Spinal cord (tissue), 10 donors: ENCODE results near the gene ABCA13. TPM values are rescaled to one million over a fixed set of nuclear protein-coding genes. Genes with fewer than 3 reads are reported as not detected.
"Not testable (repeated sequence)": the region's sequence is repeated elsewhere in the genome, so short reads cannot be mapped to it uniquely, and the experiment has no call there.

Source experiments
- DNase-seq, 6 donors: peaks; one replicate each; pipeline versions ENCODE4 v3.0.0 to v3.0.0-alpha.2; 2013 to 2015; ENCODE audit warnings: low spot score in 6 of 6, low read depth in 4 of 6
- H3K27ac ChIP-seq: one replicate; pipeline ENCODE4 v1.5.1; 2013; ENCODE audit warnings: low read depth, low read length, control low read depth
- H3K27me3 ChIP-seq: one replicate; pipeline ENCODE4 v1.6.1; 2013; ENCODE audit warnings: low read length; ENCODE audit not compliant: control insufficient read depth, insufficient read depth
- H3K36me3 ChIP-seq: one replicate; pipeline ENCODE4 v1.6.1; 2013; ENCODE audit warnings: low read length; ENCODE audit not compliant: control insufficient read depth, insufficient read depth
- H3K4me1 ChIP-seq: one replicate; pipeline ENCODE4 v1.6.1; 2013; ENCODE audit warnings: low read length; ENCODE audit not compliant: control insufficient read depth, insufficient read depth
- H3K4me3 ChIP-seq: one replicate; pipeline ENCODE4 v1.5.1; 2013; ENCODE audit warnings: low read depth, low read length, control low read depth
- H3K9me3 ChIP-seq: one replicate; pipeline ENCODE4 v1.6.1; 2013; ENCODE audit warnings: low read length; ENCODE audit not compliant: control insufficient read depth, insufficient read depth
- WGBS: methylation state at CpG from one replicate; pipeline ENCODE4 v1.1.5; 2013; ENCODE audit warnings: missing lambda C conversion rate; ENCODE audit not compliant: insufficient coverage; 5-methylcytosine and 5-hydroxymethylcytosine counted together
- polyA plus RNA-seq, 2 donors: library from polyadenylated mRNA; unstranded; fragments of 120-200 nt; gene quantifications; one replicate each; pipeline ENCODE4 v1.2.1, GENCODE V29; 2013; ENCODE audit not compliant: insufficient read length in 2 of 2
- total RNA-seq, 2 donors: library from RNA; depleted of rRNA in 1 of 2; stranded (reverse); fragments of 120-200 nt in 1 of 2; fragments of >200 nt in 1 of 2; gene quantifications; one replicate each; pipeline versions ENCODE4 v1.2.3 to v1.2.4, GENCODE V29; 2013 to 2014
- donor health status: healthy.

ABCA13 gene
- total and polyA plus RNA-seq, 4 donors, result 0.33 to 5.8 (median 0.72) TPM

- Histone ChIP-seq H3K4me3 (no peak overlapping the region), H3K36me3 (no peaks in the 10 kb centered on the region), H3K27ac (no peak overlapping the region), H3K4me1 (no peaks in the 10 kb centered on the region), H3K9me3 (peaks cover 2% of the 10 kb centered on the region), H3K27me3 (no peaks in the 10 kb centered on the region)
- DNase-seq, result no peak
- WGBS, result 73% methylated on average over 4 of the region's 4 CpGs
Observed at GRCh38 chr7:48147078-48147591, 24.1 kb upstream of the ABCA13 start.

GRCh38 chr7:48147690-48148089, 23.6 kb upstream of the ABCA13 start:
- not testable (repeated sequence) for H3K9me3 ChIP-seq, H3K4me1 ChIP-seq, H3K36me3 ChIP-seq, DNase-seq, H3K27ac ChIP-seq, H3K4me3 ChIP-seq, H3K27me3 ChIP-seq
- 31% methylated on average over 5 of the region's 7 CpGs for WGBS

GRCh38 chr7:48148311-48148710, 22.9 kb upstream of the ABCA13 start:
- WGBS, result 92% methylated on average over 1 of the region's 2 CpGs
- no peaks in the 10 kb centered on the region for H3K36me3 ChIP-seq
- no peaks in the 10 kb centered on the region for H3K27me3 ChIP-seq
- no peaks in the 10 kb centered on the region for H3K9me3 ChIP-seq
- no peak overlapping the region for H3K27ac ChIP-seq
- no peaks in the 10 kb centered on the region for H3K4me1 ChIP-seq
- DNase-seq, result no peak
- H3K4me3 ChIP-seq, result no peak overlapping the region

- no peaks in the 10 kb centered on the region for H3K27me3 ChIP-seq
- no peak for DNase-seq
- H3K36me3 ChIP-seq, result no peaks in the 10 kb centered on the region
- no peaks in the 10 kb centered on the region for H3K4me1 ChIP-seq
- no peaks in the 10 kb centered on the region for H3K9me3 ChIP-seq
- no peak overlapping the region for H3K27ac ChIP-seq
- no peak overlapping the region for H3K4me3 ChIP-seq
Observed at GRCh38 chr7:48149058-48149457, 22.2 kb upstream of the ABCA13 start.

- no peaks in the 10 kb centered on the region for H3K9me3 ChIP-seq
- DNase-seq, result no peak
- H3K27me3 ChIP-seq, result no peaks in the 10 kb centered on the region
- H3K27ac ChIP-seq, result no peak overlapping the region
- 90% methylated on average over 3 of the region's 3 CpGs for WGBS
- no peaks in the 10 kb centered on the region for H3K36me3 ChIP-seq
- no peak overlapping the region for H3K4me3 ChIP-seq
- H3K4me1 ChIP-seq, result no peaks in the 10 kb centered on the region
Observed at GRCh38 chr7:48150086-48150485, 21.2 kb upstream of the ABCA13 start.

- H3K36me3 ChIP-seq, result no peaks in the 10 kb centered on the region
- peak in 1 of 6 donors; percentile 47 for DNase-seq
- no peak overlapping the region for H3K4me3 ChIP-seq
- no peaks in the 10 kb centered on the region for H3K4me1 ChIP-seq
- no peak overlapping the region for H3K27ac ChIP-seq
- no peaks in the 10 kb centered on the region for H3K27me3 ChIP-seq
- H3K9me3 ChIP-seq, result no peaks in the 10 kb centered on the region
- WGBS, result 58% methylated on average over 2 of the region's 8 CpGs
Observed at GRCh38 chr7:48154792-48155413, 16.4 kb upstream of the ABCA13 start.

GRCh38 chr7:48158404-48158803, 12.9 kb upstream of the ABCA13 start:
- no peak for DNase-seq
- no peak overlapping the region for H3K4me3 ChIP-seq
- WGBS, result no CpG with 5 or more reads among the region's 2 CpGs

GRCh38 chr7:48161407-48162125, 9.7 kb upstream of the ABCA13 start:
- DNase-seq, result no peak
- Histone ChIP-seq H3K27me3 (no peaks in the 10 kb centered on the region), H3K9me3 (peaks cover 1% of the 10 kb centered on the region), H3K36me3 (no peaks in the 10 kb centered on the region), H3K4me1 (no peaks in the 10 kb centered on the region), H3K27ac (no peak overlapping the region), H3K4me3 (no peak overlapping the region)
- WGBS, result no CpG with 5 or more reads among the region's 1 CpG

More at GRCh38 chr7:48158404-48158803, 12.9 kb upstream of the ABCA13 start:
- no peaks in the 10 kb centered on the region for H3K4me1 ChIP-seq
- no peaks in the 10 kb centered on the region for H3K27me3 ChIP-seq
- H3K9me3 ChIP-seq, result peaks cover 1% of the 10 kb centered on the region
- no peak overlapping the region for H3K27ac ChIP-seq
- no peaks in the 10 kb centered on the region for H3K36me3 ChIP-seq

- peaks cover 1% of the 10 kb centered on the region for H3K9me3 ChIP-seq
- no peak for DNase-seq
- H3K4me1 ChIP-seq, result no peaks in the 10 kb centered on the region
- no peak overlapping the region for H3K27ac ChIP-seq
- WGBS, result 67% methylated on average over 1 of the region's 2 CpGs
- no peak overlapping the region for H3K4me3 ChIP-seq
- no peaks in the 10 kb centered on the region for H3K36me3 ChIP-seq
- H3K27me3 ChIP-seq, result no peaks in the 10 kb centered on the region
Observed at GRCh38 chr7:48165157-48165556, 6.1 kb upstream of the ABCA13 start.

GRCh38 chr7:48168159-48168558, 3.1 kb upstream of the ABCA13 start:
- no peak overlapping the region for H3K27ac ChIP-seq
- no peak for DNase-seq
- WGBS, result 100% methylated on average over 1 of the region's 2 CpGs
- H3K4me3 ChIP-seq, result no peak overlapping the region
- H3K36me3 ChIP-seq, result no peaks in the 10 kb centered on the region
- H3K9me3 ChIP-seq, result no peaks in the 10 kb centered on the region
- no peaks in the 10 kb centered on the region for H3K4me1 ChIP-seq
- H3K27me3 ChIP-seq, result no peaks in the 10 kb centered on the region
